Stromal cell of bone marrow (primary cell): ENCODE results near the gene COG3.

Experiments used
- DNase-seq: peaks from one replicate; pipeline ENCODE4 v3.0.0-alpha.2; 2012; ENCODE audit warnings: low read depth

The COG3 gene

GRCh38 chr13:45545686-45546409 is 81.1 kb downstream of the COG3 start:
- DNase-seq, result no peak

GRCh38 chr13:45546410-45546765 is 81.6 kb downstream of the COG3 start:
- DNase-seq, result no peak

- no peak for DNase-seq
These were observed 83.5 kb downstream of the COG3 start for GRCh38 chr13:45548281-45548680.

GRCh38 chr13:45554604-45555109 is 89.9 kb downstream of the COG3 start:
- no peak for DNase-seq

- DNase-seq, result peak; percentile 71
These were observed 99.5 kb downstream of the COG3 start for GRCh38 chr13:45564133-45564776.

- DNase-seq, result no peak
These were observed 100.6 kb downstream of the COG3 start for GRCh38 chr13:45565331-45565730.

- peak; percentile 13 for DNase-seq
These were observed 110.5 kb downstream of the COG3 start for GRCh38 chr13:45575146-45575829.

- DNase-seq, result no peak
These were observed 111.1 kb downstream of the COG3 start for GRCh38 chr13:45575830-45576180.

- no peak for DNase-seq
These were observed 111.7 kb downstream of the COG3 start for GRCh38 chr13:45576466-45576865.

GRCh38 chr13:45582408-45583076 is 117.8 kb downstream of the COG3 start:
- no peak for DNase-seq

- no peak for DNase-seq
These were observed 120.1 kb downstream of the COG3 start for GRCh38 chr13:45584816-45585215.
